ENCODE data around the gene AMFR. TPM values are rescaled to one million over a fixed set of nuclear protein-coding genes. Genes with fewer than 3 reads are reported as not detected.

AMFR gene
- total RNA-seq, 1 experiment from 2014 or later = 66.3 TPM

- no peaks in the 10 kb centered on the region for H3K27me3 ChIP-seq (ENCODE audit: insufficient read depth, low read length)
- no peaks in the 10 kb centered on the region for H3K79me2 ChIP-seq (ENCODE audit: insufficient read depth, low read length)
- RAD21 ChIA-PET (ENCODE audit: low non-redundant PET in 1 of 2, low total read pairs in 2 of 2, uncharacterized antibody in 2 of 2, unreplicated experiment in 2 of 2) = no interaction called here
- TF ChIP-seq SP1 (IDR thresholded peaks at IDR 0.05; ENCODE audit: low read depth) (no peak), TCF7L2 (IDR thresholded peaks at IDR 0.05; ENCODE audit: borderline replicate concordance, extremely low read depth, insufficient read depth, insufficient read length) (no peak), CBX3 (IDR thresholded peaks at IDR 0.05; ENCODE audit: low read depth) (no peak), JUND (IDR thresholded peaks at IDR 0.05) (no peak), REST (IDR thresholded peaks at IDR 0.05; ENCODE audit: low read depth) (no peak), EZH2 (IDR thresholded peaks at IDR 0.05) (no peak), CEBPB (IDR thresholded peaks at IDR 0.05; ENCODE audit: low read depth) (no peak), ZBTB33 (IDR thresholded peaks at IDR 0.05; ENCODE audit: extremely low read depth, insufficient replicate concordance, low read length) (no peak), RAD21 (IDR thresholded peaks at IDR 0.05; ENCODE audit: low read depth) (no peak), FOSL1 (IDR thresholded peaks at IDR 0.05; ENCODE audit: low read depth) (no peak), SRF (IDR thresholded peaks at IDR 0.05; ENCODE audit: low read depth) (no peak), MAX (IDR thresholded peaks at IDR 0.05) (no peak), ATF3 (IDR thresholded peaks at IDR 0.05) (no peak)
- peaks cover 13 to 16% of the 10 kb centered on the region in 2 experiments; a peak in 3 of 4 replicates for H3K4me1 ChIP-seq (ENCODE audit: control insufficient read depth in 1 of 2, insufficient read depth in 2 of 2, low read length in 2 of 2)
- CTCF ChIA-PET = interaction anchor here (1.2 to 2.2 kb wide), 7 partner anchors 8 to 411 kb away, joined by 3 to 33 read pairs (median 4); no protein-coding TSS in a partner anchor
- ATAC-seq = no peak
- H3K9me3 ChIP-seq (ENCODE audit: control insufficient read depth in 1 of 2, insufficient read depth in 1 of 2, low read depth in 1 of 2, low read length in 2 of 2) = no peaks in the 10 kb centered on the region
- intact Hi-C loops (cut with micrococcal nuclease) = no loop called here
- peak overlapping the region; percentile 42; the same call in 1 of the 2 replicates for H3K9ac ChIP-seq (ENCODE audit: low read length)
- H3K27ac ChIP-seq (ENCODE audit: low read depth, low read length) = no peak overlapping the region
- H2AFZ ChIP-seq (ENCODE audit: low read depth, low read length, poor library complexity, severe bottlenecking) = peak overlapping the region; percentile 91
- POLR2A ChIA-PET = no interaction called here
- no peaks in the 10 kb centered on the region for H3K9me2 ChIP-seq (ENCODE audit: insufficient read depth)
- BruUV-seq (replicated peaks) = no TSS peak
- H4K20me1 ChIP-seq (ENCODE audit: insufficient read depth) = no peaks in the 10 kb centered on the region
- peaks cover 0 to 7% of the 10 kb centered on the region in 2 experiments; a peak in 1 of 4 replicates for H3K36me3 ChIP-seq (ENCODE audit: control insufficient read depth in 1 of 2, insufficient read depth in 2 of 2, low read length in 2 of 2)
- H3K4me3 ChIP-seq (replicated peaks in 1 of 2; ENCODE audit: low read depth in 1 of 2, low read length in 2 of 2) = no peak overlapping the region; a peak in 1 of 4 replicates
- DNase-seq (ENCODE audit: low read depth, low spot score) = no peak
- peak overlapping the region; percentile 79 for H3K4me2 ChIP-seq (ENCODE audit: low read length)
Observed at GRCh38 chr16:56357241-56357764, 68.0 kb downstream of the AMFR start.

All from HCT116 (cell line).